CD1c-positive myeloid dendritic cell (primary cell): ENCODE results near the gene PRELP.

Experiments used
- DNase-seq: peaks from one replicate; pipeline ENCODE4 v3.0.0-alpha.2; 2016; ENCODE audit errors: extremely low spot score

PRELP gene

DNA sequence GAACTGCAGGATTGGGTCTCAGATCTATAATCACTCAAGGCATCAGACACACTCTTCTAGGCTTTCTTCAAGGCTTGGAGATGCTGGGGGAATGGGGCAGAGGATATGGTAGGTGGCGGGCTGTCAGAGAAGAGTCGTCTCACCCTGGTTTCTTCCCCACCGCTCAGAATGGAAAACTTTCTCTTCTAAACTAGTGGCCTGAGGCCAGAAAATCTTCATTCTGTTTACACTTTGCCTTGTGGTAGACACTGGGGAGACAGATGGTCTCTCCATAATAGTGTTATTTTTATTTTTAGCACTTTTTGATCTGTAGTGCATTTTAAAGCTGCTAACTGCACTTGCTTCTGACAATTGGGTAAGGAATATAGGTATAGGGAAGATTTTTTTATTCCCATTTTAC, 2.6 kb downstream of the PRELP start:
- no peak for DNase-seq

DNA sequence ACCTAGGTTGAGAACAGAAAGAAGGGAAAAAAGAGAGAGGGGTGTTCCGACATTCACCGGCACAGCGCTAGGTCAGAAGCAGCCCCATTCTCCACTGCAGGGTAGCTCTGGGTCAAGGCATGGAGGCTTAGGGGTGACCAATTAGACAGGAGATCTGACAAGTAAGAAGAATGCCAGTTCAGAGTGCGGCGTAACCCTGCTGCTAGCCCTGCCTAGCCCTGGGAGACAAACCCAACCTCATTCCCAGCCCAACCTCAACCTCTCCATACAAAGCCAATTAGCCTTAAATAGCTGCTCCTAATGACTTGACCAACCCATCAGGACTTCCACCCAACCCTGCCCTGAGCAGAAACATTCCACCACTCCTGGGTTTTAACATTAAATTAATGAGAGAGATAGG, 3.4 kb downstream of the PRELP start:
- DNase-seq = no peak

DNA sequence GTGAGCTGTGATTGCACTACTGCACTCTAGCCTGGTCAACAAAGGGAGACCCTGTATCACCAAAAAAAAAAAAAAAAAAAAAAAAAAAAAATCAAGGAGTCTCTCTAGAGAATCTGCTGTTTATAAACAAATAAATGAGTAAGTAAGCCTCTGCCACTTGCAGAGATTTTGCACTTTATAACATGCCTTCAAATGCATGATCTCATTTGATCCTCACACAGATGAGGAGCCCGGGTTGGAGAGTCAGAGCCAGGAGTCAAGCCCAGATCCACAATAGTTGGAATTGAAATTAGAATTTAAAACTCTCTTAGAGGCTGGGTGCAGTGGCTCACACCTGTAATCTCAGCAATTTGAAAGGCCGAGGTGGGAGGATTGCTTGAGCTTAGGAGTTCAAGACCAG, 4.0 kb downstream of the PRELP start:
- no peak for DNase-seq

DNA sequence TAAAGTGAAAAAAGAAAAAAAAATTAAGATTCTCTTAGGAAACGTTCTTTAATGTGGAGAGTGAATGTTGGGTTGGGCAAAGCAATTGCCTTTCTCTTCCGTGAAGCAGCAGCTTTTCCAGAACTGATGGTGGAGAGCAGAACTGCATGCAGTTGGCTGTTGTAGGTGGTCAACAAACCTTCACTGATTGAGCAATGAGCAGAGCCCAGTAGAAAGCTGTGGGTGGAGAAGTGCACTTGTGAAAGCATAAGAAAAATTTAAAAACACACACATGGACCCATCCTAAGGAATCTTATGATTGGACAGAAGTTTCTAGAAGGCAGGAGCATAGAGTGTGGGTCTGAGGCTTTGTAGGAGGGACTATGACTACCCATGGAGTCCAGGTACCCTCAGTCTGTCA, 4.5 kb downstream of the PRELP start:
- DNase-seq = peak; percentile 30

DNA sequence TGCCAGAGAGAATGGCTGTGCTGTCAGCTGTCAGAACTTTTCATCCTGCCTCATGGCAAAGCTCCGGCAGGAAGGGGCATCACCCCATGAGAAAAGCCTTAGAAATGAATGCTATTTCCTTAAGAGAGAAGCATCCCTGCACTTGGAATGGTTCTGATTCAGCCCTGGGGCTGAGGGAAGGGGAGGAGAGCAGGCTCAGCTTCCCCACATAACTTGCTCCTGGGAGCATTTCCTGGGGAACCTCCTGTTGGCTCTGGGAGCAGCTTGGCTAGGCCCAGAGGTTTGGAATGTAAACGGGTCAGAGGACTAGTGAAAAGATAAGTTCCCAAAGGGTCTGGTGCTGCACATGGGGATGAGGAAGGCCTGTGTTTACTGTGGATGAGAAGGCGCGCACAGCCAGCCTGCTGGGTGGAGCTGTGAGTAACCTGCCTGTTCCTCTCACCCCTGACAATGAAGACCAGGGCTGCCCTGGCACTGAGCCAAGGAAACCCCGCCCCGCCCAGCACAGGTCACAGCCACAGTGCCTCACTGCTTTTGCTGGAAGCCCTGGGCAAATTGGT, 5.0 kb downstream of the PRELP start:
- peak; percentile 36 for DNase-seq

DNA sequence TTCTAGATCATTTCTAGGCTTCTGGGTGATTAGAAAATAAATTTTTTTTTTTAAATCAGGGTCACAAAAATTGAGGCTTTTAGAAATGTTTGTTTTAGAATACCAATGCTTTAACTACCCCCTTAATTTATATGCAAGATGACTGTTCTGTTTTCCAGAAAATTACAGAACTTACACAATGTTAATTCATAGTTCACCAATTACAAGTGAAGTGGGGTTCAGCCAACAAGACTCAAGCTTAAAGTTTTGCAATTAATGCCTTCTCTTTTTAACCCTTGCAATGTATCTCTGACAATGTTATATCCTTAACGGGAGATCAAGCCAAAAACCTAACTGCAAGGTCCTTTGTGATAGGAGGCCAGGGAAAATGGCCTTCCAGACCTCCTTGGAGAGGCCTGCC, 5.6 kb downstream of the PRELP start:
- DNase-seq = peak; percentile 29

DNA sequence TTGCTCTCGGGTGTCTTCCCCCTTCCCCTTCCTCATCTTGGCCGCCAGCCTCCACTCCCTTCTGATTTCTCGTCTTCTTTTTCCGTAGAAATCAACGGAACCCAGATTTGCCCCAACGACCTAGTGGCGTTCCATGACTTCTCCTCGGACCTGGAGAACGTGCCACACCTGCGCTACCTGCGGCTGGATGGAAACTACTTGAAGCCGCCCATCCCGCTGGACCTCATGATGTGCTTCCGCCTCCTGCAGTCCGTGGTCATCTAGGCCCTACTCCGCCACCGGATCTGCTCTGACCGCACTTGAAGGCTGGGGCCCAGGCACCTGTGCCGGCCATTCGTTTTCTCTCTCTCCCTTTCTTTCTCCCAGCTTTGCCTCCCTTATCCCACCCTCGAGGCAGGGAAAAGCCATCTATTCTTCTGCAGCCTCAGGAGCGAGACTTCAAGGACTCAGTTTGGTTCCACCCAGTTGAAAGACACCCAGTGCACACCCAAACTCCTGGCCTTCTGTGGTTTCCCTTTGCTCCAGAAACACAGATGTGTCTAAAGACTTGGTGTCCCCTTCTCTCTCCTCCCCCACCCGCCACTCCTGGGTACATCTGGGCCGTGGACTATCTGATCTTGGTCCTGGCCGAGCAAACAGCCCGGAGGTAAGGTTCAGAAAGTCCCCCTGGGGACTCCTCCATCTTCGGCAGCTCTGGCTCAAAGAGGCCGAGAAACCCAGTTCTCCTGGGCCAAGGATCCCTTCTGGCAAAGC, 11.2 kb downstream of the PRELP start:
- DNase-seq = no peak

DNA sequence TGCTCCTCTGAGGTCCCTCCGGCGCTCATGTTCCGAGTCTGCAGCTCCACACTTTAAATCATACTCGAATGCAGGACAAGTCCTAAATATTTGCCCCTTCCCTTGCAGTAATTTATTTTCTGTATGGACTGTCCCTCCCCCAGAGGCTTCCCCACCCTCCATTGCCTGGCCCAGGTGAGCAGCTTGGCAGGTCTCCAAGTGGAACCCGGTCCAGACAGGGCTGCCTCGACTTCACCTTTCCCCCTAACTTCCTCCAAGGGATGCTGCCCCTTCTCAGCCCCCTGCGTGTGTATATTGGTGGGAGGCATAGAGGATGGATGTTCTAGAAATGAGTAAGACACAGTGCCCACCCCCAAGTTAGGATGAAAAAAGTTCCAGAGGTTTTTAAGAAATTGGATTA, 12.9 kb downstream of the PRELP start:
- DNase-seq = no peak

DNA sequence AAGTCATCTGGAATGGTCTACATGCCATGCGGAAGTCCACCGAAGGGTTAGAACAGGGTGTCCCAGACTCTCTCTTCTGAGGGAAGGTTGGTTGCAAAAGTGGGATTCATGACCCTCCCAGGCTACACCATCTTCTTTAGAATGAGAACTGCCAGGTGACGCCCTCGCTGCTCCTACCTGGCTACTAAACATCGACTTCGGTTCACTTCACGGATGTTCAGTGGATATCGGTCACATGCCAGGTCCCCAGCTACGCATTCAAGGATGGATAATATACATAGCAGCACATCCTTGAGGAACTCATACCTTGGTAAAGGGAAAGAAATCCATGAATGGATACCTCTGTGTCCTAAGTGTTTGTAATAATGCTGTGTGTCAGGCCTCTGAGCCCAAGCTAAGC, 15.0 kb downstream of the PRELP start:
- DNase-seq = no peak

DNA sequence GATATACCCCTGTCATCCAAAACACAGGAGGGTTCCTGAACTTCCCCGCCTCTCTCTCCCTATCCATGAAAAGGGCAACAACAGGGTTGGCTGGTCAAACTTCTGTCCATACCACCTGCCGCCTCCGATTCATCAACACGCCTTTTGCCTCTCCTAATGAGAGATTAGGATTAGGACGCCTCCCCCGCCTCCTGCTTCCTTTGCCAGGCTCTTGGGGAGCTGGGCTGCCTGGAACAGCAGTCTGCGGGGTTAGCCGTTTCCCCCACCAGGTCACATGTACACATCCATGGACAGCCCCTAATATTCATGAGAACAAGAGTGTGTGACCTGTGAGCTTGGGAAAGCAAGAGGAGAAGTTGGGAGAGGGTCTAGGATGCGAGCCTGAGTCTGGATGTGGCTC, 16.1 kb downstream of the PRELP start:
- DNase-seq = no peak

DNA sequence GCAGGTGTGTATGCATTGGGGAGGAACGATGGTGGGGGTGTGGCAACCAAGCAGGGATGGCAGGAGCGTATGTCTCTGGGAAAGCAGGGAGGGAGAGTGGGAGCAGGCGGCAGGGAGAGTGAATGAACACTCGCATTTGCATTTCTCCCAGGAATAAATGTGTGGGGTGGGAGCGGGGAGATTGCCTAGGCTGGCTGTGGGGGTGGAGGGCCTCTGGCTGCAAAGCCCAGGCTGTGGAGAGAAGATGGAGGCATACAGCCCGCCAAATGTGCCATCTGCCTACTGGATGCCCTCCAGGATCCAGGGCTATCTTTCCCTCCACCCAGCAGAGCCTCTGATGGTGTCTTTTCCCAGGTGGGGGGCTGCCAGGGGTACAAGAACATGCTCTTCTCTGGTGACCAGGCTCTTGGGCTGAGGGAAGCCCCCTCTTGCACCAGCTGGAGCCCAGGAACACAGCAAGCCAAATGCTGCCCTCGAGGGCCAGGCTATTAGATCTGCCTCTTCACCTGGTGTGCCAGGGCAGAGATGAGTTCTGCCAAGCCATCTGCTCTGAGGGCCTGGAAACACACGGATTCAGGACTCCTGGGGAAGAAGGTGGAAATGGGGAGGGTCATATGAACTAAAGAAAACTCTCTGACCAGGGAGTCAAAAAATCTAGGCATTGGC, 16.6 kb downstream of the PRELP start:
- DNase-seq = no peak

DNA sequence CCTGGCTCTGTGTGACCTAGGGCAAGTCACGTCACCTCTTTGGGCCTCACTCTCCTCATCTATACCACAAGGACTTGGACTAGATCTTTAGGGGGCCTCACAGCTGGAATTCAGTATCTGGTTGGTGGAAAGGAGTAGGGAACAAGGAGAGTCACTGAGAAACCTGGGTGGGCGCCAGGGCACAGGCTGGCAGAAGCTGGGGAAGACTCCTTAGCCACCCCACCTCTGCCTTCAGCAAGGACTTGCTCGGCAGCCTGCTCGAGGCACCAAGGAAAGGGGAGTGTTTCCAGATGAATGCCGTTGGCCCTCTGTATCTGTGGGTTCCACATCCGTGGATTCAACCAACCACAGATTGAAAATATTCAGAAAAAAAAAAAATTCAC, 17.1 kb downstream of the PRELP start:
- no peak for DNase-seq

DNA sequence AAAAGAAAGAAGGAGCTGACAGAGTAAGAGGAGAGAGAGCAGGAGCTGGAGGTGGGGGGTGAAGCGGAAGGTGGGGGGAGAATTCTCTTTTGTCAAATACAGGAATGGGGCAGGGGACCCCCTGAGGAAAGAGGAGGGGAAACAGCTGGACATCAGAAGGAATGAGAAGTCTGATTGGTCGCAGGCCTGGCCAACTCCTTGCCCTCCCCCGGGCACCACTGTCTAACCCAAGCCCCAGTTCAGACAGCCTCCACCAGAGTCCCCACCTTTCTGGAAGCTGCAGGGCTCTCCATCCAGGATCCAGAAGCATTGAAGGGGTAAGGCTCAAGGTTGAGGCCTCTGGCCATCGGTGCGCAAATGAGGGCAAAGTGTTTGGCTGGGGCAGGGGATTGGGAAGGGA, 18.3 kb downstream of the PRELP start, which contains the start of gene OPTC:
OPTC (plus strand) TSS at position 253 of the 400 bp plus-strand sequence. CDS start 1,853 bp downstream, outside the sequence.
- no peak for DNase-seq

DNA sequence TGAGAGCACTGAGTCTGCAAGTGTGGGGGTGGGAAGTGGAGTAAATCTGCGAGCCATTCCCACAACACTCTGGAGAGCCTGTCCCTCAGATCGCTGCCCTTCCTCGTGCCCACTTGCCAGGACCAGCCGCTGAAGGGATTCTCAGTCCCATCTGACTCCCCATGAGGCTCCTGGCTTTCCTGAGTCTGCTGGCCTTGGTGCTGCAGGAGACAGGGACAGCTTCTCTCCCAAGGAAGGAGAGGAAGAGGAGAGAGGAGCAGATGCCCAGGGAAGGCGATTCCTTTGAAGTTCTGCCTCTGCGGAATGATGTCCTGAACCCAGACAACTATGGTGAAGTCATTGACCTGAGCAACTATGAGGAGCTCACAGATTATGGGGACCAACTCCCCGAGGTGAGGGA, 20.2 kb downstream of the PRELP start:
- DNase-seq = no peak

DNA sequence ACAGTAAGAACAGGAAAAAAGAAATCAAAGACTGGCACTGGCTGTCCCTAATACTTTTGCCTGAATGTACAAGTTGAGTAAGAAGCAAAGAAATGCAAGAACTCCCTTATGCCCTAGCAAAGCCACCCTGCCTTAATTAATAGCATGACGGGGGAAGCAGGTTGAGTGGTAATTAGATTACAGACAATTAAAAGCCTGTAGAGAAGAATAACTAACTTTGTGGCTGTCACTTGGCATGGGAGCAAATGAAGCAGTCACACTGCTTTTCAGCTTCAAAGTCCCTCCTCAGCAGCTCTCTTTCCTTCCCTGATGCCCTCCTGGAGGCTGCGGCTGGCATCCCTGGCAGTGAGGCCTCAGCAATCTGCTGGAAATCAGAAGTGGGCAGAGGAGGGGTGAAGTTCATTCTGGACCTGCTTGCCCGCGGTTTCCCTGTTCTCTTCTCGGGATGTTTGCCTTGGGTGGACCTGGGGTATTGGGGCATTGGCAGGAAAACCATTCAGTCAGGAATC, 21.7 kb downstream of the PRELP start:
- DNase-seq = no peak

DNA sequence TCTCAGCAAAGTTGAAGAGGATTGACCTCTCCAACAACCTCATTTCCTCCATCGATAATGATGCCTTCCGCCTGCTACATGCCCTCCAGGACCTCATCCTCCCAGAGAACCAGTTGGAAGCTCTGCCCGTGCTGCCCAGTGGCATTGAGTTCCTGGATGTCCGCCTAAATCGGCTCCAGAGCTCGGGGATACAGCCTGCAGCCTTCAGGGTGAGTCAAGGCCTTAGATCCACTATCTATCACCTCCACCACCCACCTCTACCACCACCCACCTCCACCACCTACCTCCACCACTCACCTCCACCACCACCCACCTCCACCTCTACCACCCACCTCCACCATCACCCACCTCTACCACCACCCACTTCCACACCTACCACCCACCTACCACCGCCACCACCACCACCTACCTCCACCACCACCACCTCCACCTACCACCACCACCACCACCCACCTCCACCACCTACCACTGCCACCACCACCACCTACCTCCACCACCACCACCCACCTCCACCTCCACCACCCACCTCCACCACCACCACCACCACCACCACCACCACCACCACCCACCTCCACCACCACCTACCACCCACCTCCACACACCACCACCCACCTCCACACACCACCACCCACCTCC, 24.2 kb downstream of the PRELP start:
- no peak for DNase-seq

DNA sequence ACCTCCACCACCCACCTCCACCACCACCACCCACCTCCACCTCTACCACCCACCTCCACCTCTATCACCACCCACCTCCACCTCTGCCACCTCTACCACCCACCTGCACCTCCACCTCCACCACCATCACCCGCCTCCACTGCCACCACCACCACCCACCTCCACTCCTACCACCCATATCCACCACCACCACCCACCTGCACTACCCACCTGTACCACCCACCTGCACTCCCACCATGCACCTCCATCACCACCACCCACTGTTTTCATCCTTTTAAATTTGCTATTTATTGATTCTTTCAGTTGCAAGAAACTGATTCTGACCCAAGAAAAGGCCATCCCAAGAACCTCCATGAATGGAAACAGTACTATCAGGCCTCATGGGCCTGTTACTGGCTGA, 24.7 kb downstream of the PRELP start:
- DNase-seq = no peak

DNA sequence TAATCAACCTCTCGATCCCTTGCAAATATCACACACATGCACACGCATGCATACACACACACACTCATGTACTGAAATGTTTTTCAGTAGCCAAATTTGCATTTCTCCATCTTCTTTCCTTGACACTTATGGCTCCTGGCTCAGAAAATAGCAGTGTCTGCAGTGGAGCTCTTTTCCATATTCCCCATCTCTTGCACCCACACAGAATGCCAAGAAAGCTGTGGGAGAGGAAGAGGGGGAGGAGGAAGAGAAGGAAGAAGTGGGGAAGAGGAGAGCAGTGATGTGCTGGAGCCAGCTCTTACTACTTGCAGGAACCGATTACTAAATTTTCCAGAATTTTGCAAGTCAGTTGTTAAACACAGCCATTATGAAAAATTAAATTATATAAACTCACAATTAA, 28.2 kb downstream of the PRELP start:
- no peak for DNase-seq

DNA sequence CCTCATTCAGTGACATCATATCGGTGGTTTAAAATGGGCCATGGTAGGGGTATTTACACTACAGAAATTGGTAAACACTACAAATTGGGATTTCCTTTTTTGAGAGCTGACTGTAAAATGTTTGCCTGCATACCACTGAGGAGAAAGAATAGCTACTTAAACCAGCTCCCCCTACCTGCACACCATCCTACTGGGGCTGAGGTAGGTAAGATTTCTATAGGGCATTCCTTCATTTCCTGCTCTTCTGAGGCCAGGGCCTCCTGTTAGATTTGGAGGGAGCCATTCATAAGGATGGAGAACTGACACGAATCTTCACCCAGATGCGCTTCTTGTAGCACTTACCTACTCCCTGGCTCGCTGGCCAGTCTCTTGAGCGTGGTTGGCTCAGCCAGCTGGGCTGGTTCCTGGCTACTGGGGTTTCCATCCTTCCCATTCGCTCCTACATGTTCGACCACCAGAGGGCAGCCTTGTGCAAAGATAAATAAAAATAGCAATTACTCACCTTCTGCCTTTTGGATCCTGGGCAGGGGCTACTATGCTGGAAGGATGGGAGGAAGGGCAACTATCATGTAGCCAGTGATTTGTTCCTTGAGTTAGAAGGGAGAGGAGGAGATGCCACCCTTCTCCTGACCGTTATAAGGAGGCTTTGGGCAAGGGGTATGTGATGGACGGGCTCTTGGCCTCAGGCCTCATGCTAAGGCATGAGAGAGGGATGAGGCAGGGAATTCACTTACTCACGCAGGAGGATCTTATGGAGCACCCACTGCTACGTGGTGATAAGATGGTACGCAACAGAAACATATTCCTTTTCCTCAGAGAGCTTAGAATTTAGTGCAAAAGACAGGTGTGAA, 29.0 kb downstream of the PRELP start:
- DNase-seq = peak; percentile 86

DNA sequence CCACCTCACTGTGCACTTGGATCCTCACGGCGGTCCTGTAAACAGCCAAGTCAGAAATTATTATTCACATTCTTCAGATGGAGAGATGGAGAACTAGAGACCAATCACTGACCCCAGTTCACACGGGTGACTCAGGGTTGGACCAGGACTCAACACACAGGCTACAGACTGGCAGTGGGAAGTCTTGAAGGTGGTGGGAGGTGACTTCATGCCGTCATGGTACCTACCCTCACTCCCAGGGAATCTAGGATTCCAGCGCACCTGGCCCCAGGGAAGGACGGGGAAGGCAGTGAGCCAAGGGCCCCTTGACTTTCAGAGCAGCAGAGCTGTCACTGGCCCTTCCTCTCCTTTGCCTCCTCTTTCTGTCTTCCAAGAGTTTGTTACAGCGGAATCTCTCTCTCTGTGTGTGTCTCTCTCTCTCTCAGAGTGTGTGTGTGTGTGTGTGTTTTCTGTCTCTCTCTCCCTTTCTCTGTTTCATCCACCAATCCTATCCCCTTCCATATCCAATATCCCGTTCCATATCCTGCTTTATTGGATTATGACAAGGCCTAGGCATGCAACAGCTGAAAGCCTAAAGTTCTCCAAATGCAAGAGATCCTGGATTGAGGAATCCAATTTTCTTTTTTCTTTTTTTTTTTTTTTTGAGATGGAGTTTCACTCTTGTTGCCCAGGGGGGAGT, 30.1 kb downstream of the PRELP start:
- no peak for DNase-seq
